Medulla oblongata (tissue), 1 donor: ENCODE data around the gene PANK1.

Experiments
- DNase-seq: peaks from one replicate; pipeline ENCODE4 v3.0.0-alpha.2; 2015; ENCODE audit errors: extremely low spot score

PANK1 gene

GRCh38 chr10:89615824-89616223 lies 29.2 kb downstream of the PANK1 start:
- DNase-seq: no peak

- DNase-seq: no peak
Observed at GRCh38 chr10:89615112-89615511, 29.9 kb downstream of the PANK1 start.

- no peak for DNase-seq
Observed at GRCh38 chr10:89613582-89613981, 31.5 kb downstream of the PANK1 start.

GRCh38 chr10:89611282-89611681 lies 33.8 kb downstream of the PANK1 start:
- no peak for DNase-seq

GRCh38 chr10:89609833-89610346 lies 35.2 kb downstream of the PANK1 start:
- no peak for DNase-seq

GRCh38 chr10:89604200-89604599 lies 40.8 kb downstream of the PANK1 start:
- DNase-seq: no peak

- no peak for DNase-seq
Observed at GRCh38 chr10:89602919-89603318, 42.1 kb downstream of the PANK1 start.

- no peak for DNase-seq
Observed at GRCh38 chr10:89601728-89602361, 43.2 kb downstream of the PANK1 start.

GRCh38 chr10:89600041-89600440 lies 45.0 kb downstream of the PANK1 start:
- no peak for DNase-seq

- DNase-seq: no peak
Observed at GRCh38 chr10:89593043-89593442, 52.0 kb downstream of the PANK1 start.

GRCh38 chr10:89592539-89592938 lies 52.5 kb downstream of the PANK1 start:
- no peak for DNase-seq

- DNase-seq: peak; percentile 16
Observed at GRCh38 chr10:89591796-89592271, 53.2 kb downstream of the PANK1 start.

- no peak for DNase-seq
Observed at GRCh38 chr10:89591111-89591795, 53.8 kb downstream of the PANK1 start.

GRCh38 chr10:89590326-89590725 lies 54.7 kb downstream of the PANK1 start:
- DNase-seq: no peak

- DNase-seq: no peak
Observed at GRCh38 chr10:89589101-89589720, 55.8 kb downstream of the PANK1 start.

- DNase-seq: no peak
Observed at GRCh38 chr10:89588671-89589070, 56.4 kb downstream of the PANK1 start.

GRCh38 chr10:89582022-89582421 lies 63.0 kb downstream of the PANK1 start:
- no peak for DNase-seq

- DNase-seq: peak; percentile 27
Observed at GRCh38 chr10:89580243-89580642, 64.8 kb downstream of the PANK1 start.

GRCh38 chr10:89576696-89577095 lies 68.3 kb downstream of the PANK1 start:
- DNase-seq: no peak

GRCh38 chr10:89576022-89576421 lies 69.0 kb downstream of the PANK1 start:
- no peak for DNase-seq

- no peak for DNase-seq
Observed at GRCh38 chr10:89575031-89575430, 70.0 kb downstream of the PANK1 start.

GRCh38 chr10:89574368-89574767 lies 70.7 kb downstream of the PANK1 start:
- no peak for DNase-seq
